C4-2B (cell line): ENCODE measurements around the gene RBM10.

Experiments
- CTCF ChIP-seq: fragments of 450-650 bp; conservative IDR thresholded peaks from 2 replicates; pipeline ENCODE4 v1.5.1; 2017; ENCODE audit warnings: mild to moderate bottlenecking
- ZFX ChIP-seq: fragments of 450-650 bp; IDR thresholded peaks from 2 replicates; pipeline ENCODE4 v1.6.1; 2017

DNA sequence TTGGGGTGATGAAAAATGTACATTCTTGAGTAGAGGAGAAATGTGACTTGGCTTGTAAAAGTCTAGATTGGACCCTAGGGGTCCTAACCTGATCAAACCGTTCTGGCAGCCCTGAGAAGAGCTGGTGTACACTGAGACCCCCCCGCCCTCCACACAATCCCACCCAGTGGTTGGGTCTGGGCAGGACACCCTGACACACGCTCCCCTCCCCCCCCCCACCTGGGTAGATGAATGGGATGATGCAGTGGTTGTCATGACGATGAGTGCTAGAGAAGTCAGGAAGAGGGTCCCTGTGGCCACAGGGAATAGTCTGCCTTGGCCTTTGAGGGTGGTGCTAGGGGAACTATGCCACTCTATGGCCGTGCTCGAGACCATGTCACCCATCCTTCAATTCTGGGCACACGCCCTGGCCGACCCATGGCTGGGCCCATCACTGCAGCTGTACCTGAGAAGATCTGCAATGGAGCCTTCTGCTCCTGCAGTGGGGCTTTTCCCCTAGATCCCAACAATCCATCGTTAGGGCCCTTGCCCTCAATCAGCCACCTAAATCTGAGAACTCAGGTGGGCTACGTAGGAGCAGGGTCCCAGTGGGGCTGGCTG is 77.8 kb downstream of the RBM10 start:
- TF ChIP-seq CTCF, result no peak
- no peak for TF ChIP-seq ZFX
